NCI-H2107 treated with DMSO at 0.1 percent for 48 hours (cell line): ENCODE results near the gene MRPL40.
A peak's percentile ranks its signal among the peaks of the same experiment; 100 is the strongest.

Source experiments
- DNase-seq: peaks from one replicate; lab custom pipeline; 2025; ENCODE audit not compliant: unreplicated experiment; lab: John Stamatoyannopoulos, UW

The MRPL40 gene

DNA sequence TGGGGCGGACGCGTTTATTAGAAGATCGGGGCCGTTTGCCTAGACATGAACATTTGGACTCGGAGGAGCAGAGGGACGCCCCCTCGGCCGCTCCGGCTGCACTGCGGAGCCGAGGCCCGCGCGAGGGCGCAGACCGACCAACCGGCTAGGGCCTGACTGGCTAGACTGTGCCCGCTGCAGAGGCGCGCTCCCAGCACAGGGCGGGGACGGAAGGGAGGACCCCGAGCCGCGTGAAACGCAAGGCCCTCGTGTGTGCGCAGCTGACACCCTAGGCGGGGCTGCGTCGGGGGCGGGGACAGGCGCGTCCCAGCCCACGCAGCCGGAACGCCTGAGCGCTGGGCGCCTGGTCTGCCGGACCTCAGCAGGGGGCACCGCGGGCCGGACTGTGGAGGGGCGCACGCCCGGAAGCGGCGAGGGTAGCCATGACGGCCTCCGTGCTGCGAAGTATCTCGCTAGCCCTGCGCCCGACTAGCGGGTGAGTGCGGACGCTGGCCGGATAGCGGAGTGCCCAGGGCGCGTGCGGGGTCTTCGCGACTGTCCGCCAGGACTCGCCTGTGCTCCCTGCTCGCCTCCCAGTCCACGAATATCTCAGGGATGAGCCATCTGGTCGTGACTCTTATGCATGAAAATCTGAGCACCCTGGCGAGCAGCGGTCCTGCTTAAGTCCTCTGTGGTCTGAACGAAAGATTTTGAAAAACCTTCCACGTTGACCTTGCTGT, at the start of gene MRPL40:
MRPL40 (plus strand) TSS at position 413 of the 719 bp plus-strand sequence; CDS start at position 423, 10 bp downstream.
- peak; percentile 19 for DNase-seq

DNA sequence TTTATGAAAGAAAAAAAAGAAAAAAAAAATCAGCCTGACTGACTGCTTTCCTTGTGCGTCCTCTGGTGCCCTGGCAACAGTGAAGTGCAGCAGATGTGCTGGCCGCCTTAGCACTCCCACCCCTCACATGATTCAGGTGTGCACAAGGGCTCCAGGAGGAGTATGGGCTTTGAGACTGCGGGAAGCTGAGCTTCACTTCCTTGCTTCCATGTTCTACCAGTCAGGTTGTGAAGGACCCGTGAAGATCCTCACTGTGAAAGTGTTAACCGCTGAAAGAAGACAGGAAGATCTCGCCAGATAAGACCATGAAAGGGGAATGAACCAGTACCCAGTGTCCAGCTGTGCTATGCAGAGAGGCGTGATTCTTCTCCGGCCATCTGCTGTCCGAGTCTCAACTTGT, 49.1 kb upstream of the MRPL40 start:
- DNase-seq = no peak

- no peak for DNase-seq
These were observed 47.0 kb upstream of the MRPL40 start for GRCh38 chr22:19385221-19385906.

GRCh38 chr22:19386248-19386647, 46.1 kb upstream of the MRPL40 start:
- DNase-seq = no peak

- no peak for DNase-seq
These were observed 45.3 kb upstream of the MRPL40 start for GRCh38 chr22:19387038-19387437.

- no peak for DNase-seq
These were observed 44.8 kb upstream of the MRPL40 start for GRCh38 chr22:19387575-19387974.

DNA sequence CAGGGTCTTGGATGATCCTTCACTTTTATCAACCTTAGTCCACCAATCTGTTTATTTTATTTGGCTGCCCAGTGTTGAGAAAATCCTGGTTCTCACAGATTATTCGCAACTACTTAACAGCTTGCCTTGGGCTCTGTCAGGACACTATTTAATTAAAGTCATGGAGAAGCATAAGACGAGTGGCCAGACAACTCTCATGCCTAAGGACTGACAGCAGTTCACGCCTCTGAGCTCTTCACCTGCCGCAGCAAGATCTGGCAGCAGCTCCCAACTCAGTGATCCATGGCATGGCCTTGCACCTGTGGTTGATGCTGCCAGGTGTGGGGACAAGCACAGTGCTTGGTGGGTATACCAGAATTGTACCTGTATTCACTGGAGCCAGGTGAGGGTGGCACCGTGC, 38.6 kb upstream of the MRPL40 start:
- DNase-seq = no peak

- no peak for DNase-seq
These were observed 37.9 kb upstream of the MRPL40 start for GRCh38 chr22:19394274-19395050.

DNA sequence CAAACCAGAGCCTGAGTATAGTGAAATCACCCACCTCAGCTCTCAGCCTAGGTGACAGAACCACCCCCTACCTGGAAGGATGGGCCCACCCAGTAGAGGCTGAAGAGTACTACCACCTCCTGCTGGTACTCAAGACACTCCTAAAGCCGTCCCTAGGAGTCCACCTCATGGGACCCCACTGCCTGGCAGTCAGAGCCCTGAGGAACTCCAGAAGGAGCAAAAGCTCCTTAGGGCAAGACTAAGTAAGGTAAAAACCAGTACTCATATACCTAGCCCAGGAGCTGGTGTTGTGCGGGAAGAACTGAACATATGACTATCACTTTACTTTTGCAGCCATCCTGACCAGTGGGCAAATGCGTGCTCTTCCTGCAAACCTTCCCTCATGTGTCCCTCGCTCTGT, 37.1 kb upstream of the MRPL40 start:
- no peak for DNase-seq

DNA sequence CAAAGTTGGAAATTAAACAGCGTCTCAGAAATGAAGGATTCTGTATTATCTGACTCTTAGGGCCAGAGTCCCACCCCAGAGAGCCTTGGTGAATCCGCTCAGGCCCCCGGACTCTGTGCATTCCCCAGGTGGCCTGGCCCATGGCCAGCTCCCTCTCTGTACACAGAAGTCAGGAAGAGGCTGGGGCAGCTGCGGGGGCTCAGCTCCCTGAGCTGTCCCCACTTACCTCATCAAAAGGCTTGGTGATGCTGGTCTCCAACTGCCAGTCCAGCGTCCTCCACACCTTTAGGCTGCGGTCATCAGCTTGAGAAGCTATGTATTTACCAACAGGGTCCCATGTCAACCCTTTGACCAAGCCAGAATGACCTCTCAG, 35.8 kb upstream of the MRPL40 start:
- DNase-seq = no peak

DNA sequence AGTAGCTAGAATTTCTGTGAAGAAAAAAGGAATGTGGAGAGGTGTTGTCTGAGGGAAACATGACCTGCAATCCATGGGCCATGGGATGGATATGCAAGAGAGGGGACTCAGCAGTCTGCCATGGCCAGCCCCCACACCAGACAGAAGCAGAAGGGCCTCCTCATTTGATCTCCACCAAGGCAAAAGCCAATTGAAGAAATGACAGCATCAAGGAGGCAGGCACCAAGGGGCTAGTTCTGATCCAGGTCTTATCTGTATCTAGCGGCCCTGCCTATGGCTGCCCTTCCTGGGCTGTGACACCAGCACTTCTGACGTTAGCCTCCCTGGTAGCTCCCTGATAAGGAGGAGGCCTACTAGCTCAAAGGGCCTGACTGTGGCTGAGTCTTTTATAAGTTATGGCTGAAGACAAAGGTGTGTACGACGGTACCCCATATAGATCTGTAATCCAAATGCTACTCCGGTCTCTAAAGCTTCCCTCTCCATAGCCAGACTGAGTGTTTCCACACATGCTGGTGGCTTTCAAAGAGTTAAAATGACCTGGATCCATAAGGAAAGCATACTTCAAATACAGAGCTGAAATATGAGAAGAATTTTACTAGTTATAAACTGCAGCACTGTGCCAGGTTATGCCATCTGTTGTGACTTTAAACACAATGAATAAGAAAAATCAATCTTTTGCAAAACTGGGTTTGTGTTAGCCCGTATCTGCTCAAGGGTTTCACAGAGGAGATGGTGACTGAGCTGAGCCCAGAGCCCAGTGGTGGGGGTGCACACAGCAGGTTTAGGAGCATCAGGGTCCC, 35.2 kb upstream of the MRPL40 start:
- DNase-seq = no peak

GRCh38 chr22:19397734-19398104, 34.6 kb upstream of the MRPL40 start:
- no peak for DNase-seq

DNA sequence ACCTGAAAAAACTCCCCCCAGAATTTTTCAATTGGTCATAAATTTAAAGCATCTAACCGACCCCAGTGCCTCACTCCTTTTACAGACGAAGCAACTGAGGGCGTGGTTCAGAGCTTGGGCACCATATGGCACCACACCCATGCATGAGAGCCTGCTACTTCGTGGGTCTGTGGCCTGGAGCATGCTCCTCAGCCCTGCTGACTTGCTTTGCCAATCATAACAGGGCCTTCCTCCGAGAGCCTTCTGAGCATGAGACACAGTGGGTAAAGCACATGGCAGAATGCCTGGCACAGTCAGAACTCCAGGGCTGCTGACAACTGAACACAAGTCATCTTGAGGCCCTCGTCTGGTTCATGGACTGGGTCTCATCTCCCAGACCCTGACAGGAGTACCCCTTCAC, 34.1 kb upstream of the MRPL40 start:
- no peak for DNase-seq

DNA sequence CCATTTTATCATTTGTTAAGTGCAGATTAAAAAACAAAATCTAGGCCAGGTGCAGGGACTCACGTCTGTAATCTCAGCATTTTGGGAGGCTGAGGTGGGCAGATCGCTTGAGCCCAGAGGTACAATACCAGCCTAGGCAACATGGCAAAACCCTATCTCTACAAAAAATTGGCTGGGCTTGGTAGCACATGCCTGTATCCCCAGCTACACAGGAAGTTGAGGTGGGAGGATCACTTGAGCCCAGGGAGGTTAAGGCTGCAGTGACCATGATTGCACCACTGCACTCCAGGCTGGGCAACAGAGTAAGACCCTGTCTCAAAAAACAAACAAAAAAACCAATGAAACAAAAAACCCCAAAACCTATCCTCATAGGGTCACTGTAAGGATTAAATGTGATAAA, 33.7 kb upstream of the MRPL40 start:
- no peak for DNase-seq

DNA sequence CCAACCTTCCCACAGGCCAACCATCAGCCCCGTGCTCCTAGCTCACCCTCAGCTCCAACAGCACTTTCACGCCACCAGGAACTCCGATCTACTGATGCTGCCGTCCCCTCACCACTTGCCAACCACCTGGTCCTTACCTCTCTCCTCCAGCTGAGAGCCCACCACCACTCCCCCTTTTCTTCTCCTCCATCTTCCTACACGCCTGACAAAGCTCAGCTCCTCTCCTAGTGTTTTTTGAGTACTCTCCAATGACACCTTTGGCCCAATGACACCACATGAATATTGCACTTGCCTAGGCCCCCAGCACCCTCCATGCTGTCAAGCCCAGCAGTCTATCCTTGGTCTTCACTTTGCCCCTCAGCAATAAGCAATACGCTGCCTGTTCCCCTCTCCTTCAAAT, 31.5 kb upstream of the MRPL40 start:
- no peak for DNase-seq

DNA sequence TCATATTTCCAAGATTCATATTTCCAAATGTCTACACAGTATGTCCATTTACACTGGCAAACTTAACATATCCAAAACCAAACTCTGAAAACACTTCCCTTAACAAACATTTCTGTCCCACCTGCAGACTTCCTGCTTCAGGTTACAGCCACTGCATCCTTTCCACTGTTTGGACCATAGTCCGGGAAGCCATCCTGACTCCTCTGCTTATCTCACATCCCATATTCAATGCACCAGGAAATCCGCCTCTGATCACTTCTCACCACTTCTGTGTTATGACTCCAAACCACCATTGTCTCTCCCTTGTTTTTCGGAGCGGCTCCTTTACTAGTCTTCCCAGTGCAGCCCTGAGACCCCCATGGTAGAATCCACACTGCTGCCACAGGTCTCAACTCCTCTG, 30.9 kb upstream of the MRPL40 start:
- DNase-seq = no peak

GRCh38 chr22:19402642-19403191, 29.6 kb upstream of the MRPL40 start:
- DNase-seq = no peak

DNA sequence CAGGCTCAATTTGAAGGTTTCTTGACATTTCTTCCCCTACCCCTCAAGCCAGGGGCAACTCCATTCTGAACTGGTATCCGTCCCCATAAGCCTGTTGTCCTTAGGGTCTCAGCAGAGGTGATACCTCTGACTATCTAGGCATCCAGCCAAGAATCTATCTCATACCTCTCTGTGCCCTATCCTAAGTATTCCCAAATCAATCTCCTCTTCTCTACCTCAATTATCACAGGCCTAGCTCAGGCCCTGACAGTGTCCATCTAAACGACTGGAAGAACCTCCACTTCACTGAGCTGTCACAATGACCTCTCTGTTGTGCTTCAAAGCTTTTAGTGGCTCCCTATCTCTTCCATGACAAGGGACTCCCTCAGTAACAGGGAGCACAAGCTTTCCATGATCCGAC, 27.7 kb upstream of the MRPL40 start:
- DNase-seq = no peak

DNA sequence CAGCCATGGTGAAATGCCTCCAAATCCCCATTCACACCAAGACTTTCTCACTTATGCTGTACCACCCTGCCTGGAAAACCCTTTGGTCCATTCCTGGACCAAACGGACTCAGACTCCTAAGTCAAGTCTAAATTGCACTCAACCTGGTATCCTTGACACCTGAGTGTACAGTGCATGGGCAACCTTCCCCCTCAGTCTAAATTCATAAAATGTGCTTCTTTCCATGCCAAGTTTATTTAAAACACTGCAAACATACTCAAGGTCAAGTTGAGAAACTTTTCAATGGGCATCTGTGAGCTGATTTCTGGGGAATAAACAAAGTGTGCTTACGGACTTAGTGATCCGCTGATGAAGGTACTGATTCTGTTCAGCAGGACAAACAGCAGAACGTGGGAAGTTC, 27.2 kb upstream of the MRPL40 start:
- no peak for DNase-seq

DNA sequence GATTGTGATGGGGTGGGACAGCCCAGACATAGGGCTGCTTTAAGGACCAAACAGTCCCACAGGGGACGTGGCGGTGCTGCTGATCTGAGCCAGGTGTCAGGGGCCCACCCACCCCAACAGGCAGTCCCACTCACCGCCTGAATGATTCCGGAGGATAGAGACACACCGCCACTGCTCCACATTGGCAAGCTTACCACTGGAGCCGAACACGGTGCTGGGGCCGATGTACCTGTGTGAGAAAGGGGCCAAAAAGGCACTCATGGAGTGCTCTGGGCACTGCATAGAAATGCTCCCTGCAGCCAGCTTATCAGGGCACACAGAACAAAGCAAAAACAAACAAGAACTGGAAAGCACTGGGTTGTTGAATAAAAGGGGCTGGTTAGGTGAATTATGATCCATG, 26.7 kb upstream of the MRPL40 start:
- no peak for DNase-seq

DNA sequence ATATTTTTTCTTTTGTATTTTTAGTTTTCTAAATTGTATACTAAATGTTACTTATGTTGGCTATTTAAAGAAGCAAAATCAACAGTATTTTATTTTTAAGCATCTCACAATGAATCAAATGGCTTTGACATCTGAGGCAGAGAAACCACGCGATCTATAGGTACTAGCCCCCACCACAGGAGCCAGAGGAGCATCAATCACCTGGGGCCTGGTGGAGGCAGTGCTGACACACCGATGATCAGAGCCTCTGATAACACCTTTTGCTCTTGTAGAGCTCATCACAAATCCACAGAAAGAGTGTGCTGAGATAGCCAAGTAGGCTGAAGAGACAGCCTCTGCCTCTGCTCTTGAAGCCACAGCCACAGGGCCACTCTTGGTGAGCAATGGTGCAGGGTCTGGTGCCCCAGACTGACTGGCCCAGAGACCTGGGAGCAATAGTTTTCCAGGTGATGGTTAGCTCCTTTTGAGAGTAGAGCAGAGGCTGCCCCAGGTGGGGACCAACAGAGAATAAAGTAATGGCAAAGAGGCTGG, 26.0 kb upstream of the MRPL40 start:
- DNase-seq = no peak
